Right lobe of liver (tissue), 4 donors: Measurements from ENCODE around the gene RNF166.

ENCODE experiments used
- CTCF ChIP-seq, 4 donors: fragments of 200-600 bp in 3 of 4; fragments of 450-650 bp in 1 of 4; IDR thresholded peaks; one replicate each; pipeline versions ENCODE4 v1.5.1 to v1.8.0; 2016 to 2022; ENCODE audit warnings: antibody characterized with exemption in 4 of 4, mild to moderate bottlenecking in 2 of 4
- POLR2A ChIP-seq: fragments of 450-650 bp; IDR thresholded peaks from one replicate; pipeline ENCODE4 v1.6.1; 2017; ENCODE audit warnings: antibody characterized with exemption, mild to moderate bottlenecking
- donor health status: DM: no; HTN: no; CAD: no.
- donor health status: DM: no; HTN: no; CAD: no.
- donor health status: DM: no; HTN: yes; CAD: no.

GRCh38 chr16:88716201-88716600 lies 10.0 kb upstream of the RNF166 start:
- TF ChIP-seq CTCF (IDR thresholded peaks at IDR 0.05) (no peak), POLR2A (no peak)
